B cell (primary cell): ENCODE measurements around the gene SPACA7. TPM values are rescaled to one million over a fixed set of nuclear protein-coding genes. Genes with fewer than 3 reads are reported as not detected.
"Not testable (repeated sequence)": the region's sequence is repeated elsewhere in the genome, so short reads cannot be mapped to it uniquely, and the experiment has no call there.

Experiments used
- ATAC-seq: fragments of 200-7000 bp; cut with Tn5 transposase; one replicate; pipeline ENCODE4 v1.10.0; 2021; ENCODE audit warnings: low read depth, mild to moderate bottlenecking, moderate number of reproducible peaks, moderate library complexity
- CTCF ChIA-PET: fragments of 350-600 bp; sonication (Branson Sonifier 250); formaldehyde crosslinking; loops from one replicate; lab custom pipeline; 2021; ENCODE audit warnings: antibody characterized with exemption, inconsistent platforms; lab: Charles Lee
- POLR2A ChIA-PET: fragments of 350-600 bp; sonication (Branson Sonifier 250); formaldehyde crosslinking; loops from one replicate; lab custom pipeline; 2021; ENCODE audit warnings: antibody characterized with exemption; lab: Charles Lee
- DNase-seq: peaks from one replicate; pipeline ENCODE4 v3.0.0; 2013
- H2AFZ ChIP-seq: 2 replicates; pipeline ENCODE4 v1.6.1; 2012; ENCODE audit warnings: mild to moderate bottlenecking, low read depth, low read length; ENCODE audit not compliant: insufficient read depth, poor library complexity, severe bottlenecking
- H3K27ac ChIP-seq, 2 donors: 1 replicate in 1 of 2; 2 replicates in 1 of 2; pipeline ENCODE4 v1.5.1; 2012 to 2013; ENCODE audit warnings: low read length in 2 of 2, mild to moderate bottlenecking in 2 of 2, moderate library complexity in 1 of 2
- H3K27me3 ChIP-seq, 4 experiments: fragments of 200-600 bp in 1 of 4; sonication (generic) in 1 of 4; replicated peaks in 1 of 4; 1 replicate in 2 of 4; 2 replicates in 2 of 4; pipeline versions ENCODE4 v1.6.1 to v1.7.0; 2013 to 2016; ENCODE audit warnings: low read length in 3 of 4, mild to moderate bottlenecking in 2 of 4, mixed read lengths in 1 of 4, moderate library complexity in 1 of 4; ENCODE audit not compliant: insufficient read depth in 4 of 4, control insufficient read depth in 3 of 4; ENCODE audit errors: control extremely low read depth in 1 of 4
- H3K36me3 ChIP-seq, 2 experiments: replicated peaks in 1 of 2; 1 replicate in 1 of 2; 2 replicates in 1 of 2; pipeline versions ENCODE4 v1.6.1 to v1.7.1; 2013; ENCODE audit warnings: low read length in 1 of 2; ENCODE audit not compliant: insufficient read depth in 2 of 2, control insufficient read depth in 1 of 2; ENCODE audit errors: control extremely low read depth in 1 of 2, extremely low read depth in 1 of 2
- H3K4me1 ChIP-seq, 2 donors: fragments of 200-600 bp in 1 of 2; sonication (generic) in 1 of 2; 1 replicate in 1 of 2; 2 replicates in 1 of 2; pipeline versions ENCODE4 v1.5.1 to v1.6.1; 2013 to 2017; ENCODE audit warnings: low read length in 2 of 2; ENCODE audit not compliant: control insufficient read depth in 2 of 2, insufficient read depth in 2 of 2
- H3K4me2 ChIP-seq: replicated peaks from 2 replicates; pipeline ENCODE3; 2012; ENCODE audit warnings: mild to moderate bottlenecking, low read depth, low read length; ENCODE audit not compliant: poor library complexity, severe bottlenecking
- H3K4me3 ChIP-seq, 5 experiments: fragments of 200-600 bp in 1 of 5; sonication (generic) in 1 of 5; 1 replicate in 3 of 5; 2 replicates in 2 of 5; pipeline versions ENCODE4 v1.5.1 to v1.7.0; 2011 to 2016; ENCODE audit warnings: low read length in 4 of 5, mild to moderate bottlenecking in 4 of 5, low read depth in 2 of 5, control low read depth in 1 of 5, moderate library complexity in 1 of 5; ENCODE audit not compliant: insufficient read depth in 1 of 5; ENCODE audit errors: control extremely low read depth in 1 of 5, extremely low read depth in 1 of 5
- H3K79me2 ChIP-seq: fragments of 200-600 bp; sonication (generic); one replicate; pipeline ENCODE4 v1.6.0; 2016; ENCODE audit warnings: low read length; ENCODE audit not compliant: control insufficient read depth, insufficient read depth
- H3K9ac ChIP-seq: fragments of 200-600 bp; sonication (generic); 2 replicates; pipeline ENCODE4 v1.6.1; 2017; ENCODE audit warnings: mild to moderate bottlenecking, low read length, moderate library complexity
- H3K9me3 ChIP-seq, 3 donors: one replicate each; pipeline versions ENCODE4 v1.6.1 to v1.7.1; 2013; ENCODE audit warnings: low read length in 2 of 3; ENCODE audit not compliant: control insufficient read depth in 2 of 3, insufficient read depth in 1 of 3; ENCODE audit errors: control extremely low read depth in 1 of 3
- H4K20me1 ChIP-seq: 2 replicates; pipeline ENCODE4 v1.6.0; 2012; ENCODE audit warnings: mild to moderate bottlenecking, low read length; ENCODE audit not compliant: insufficient read depth, control insufficient read depth, poor library complexity, severe bottlenecking
- H3K27ac Mint-ChIP-seq: one replicate; pipeline ENCODE4 v1.8.0; 2021; ENCODE audit warnings: mixed read lengths
- H3K27me3 Mint-ChIP-seq: one replicate; pipeline ENCODE4 v1.8.0; 2021; ENCODE audit warnings: mixed read lengths
- H3K4me1 Mint-ChIP-seq: one replicate; pipeline ENCODE4 v1.8.0; 2021; ENCODE audit warnings: mixed read lengths
- H3K4me3 Mint-ChIP-seq: one replicate; pipeline ENCODE4 v1.8.0; 2021; ENCODE audit warnings: mixed read lengths
- H3K9me3 Mint-ChIP-seq: one replicate; pipeline ENCODE4 v1.8.0; 2022; ENCODE audit warnings: mixed read lengths; ENCODE audit not compliant: insufficient read depth
- EZH2 ChIP-seq: IDR thresholded peaks from 2 replicates; pipeline ENCODE4 v1.6.1; 2012; ENCODE audit warnings: borderline replicate concordance, low read depth, mild to moderate bottlenecking, moderate library complexity, low read length; ENCODE audit not compliant: insufficient read depth, poor library complexity, severe bottlenecking
- WGBS: methylation state at CpG from one replicate; pipeline ENCODE4 v1.1.5; 2013; ENCODE audit warnings: missing lambda C conversion rate; ENCODE audit not compliant: insufficient coverage; 5-methylcytosine and 5-hydroxymethylcytosine counted together
- intact Hi-C: fragments of 100-400 bp; cut with micrococcal nuclease; formaldehyde crosslinking; loops from one replicate; pipeline ENCODE4 v1.10.0; 2022
- polyA plus RNA-seq: library from polyadenylated mRNA; depleted of rRNA; stranded (reverse); fragments of >200 nt; gene quantifications from 2 replicates; pipeline ENCODE4 v1.2.3, GENCODE V29; 2012
- total RNA-seq, 2 donors: library from RNA; stranded (reverse); fragments of 120-200 nt in 1 of 2; gene quantifications; 1 replicate in 1 of 2; 2 replicates in 1 of 2; pipeline versions ENCODE4 v1.2.3 to v1.2.4, GENCODE V29; 2013 to 2022
- TF ChIP-seq, protein P1 (sequence below): fragments of 200-600 bp; IDR thresholded peaks from one replicate; pipeline ENCODE4 v1.8.0; 2022; ENCODE audit warnings: antibody characterized with exemption, mild to moderate bottlenecking

SPACA7 gene
- total and polyA plus RNA-seq, 2 donors (not counting 1 experiment from before 2014, with no cell fraction given) = not detected

DNA sequence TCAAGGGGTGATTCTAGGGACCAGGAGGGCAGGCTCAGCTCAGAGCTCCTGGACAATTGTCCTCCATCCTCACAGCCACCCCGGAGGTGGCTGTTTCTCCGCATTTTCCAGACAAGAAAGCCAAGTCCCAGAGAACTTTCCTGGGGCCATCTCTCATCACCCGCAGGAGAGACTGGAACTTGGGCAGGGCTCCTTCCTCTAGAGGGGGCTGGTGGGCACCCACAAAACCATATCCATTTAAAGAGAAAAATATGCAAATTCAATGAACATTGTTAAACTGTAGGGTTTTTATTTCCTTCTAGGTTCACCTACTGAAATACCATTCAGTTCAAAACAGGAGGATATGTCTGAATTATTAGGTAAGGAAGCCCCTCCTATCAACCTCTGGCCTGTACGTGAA lies 16.6 kb downstream of the SPACA7 start:
- TF ChIP-seq EZH2 = no peak
- TF ChIP-seq, protein P1, sequence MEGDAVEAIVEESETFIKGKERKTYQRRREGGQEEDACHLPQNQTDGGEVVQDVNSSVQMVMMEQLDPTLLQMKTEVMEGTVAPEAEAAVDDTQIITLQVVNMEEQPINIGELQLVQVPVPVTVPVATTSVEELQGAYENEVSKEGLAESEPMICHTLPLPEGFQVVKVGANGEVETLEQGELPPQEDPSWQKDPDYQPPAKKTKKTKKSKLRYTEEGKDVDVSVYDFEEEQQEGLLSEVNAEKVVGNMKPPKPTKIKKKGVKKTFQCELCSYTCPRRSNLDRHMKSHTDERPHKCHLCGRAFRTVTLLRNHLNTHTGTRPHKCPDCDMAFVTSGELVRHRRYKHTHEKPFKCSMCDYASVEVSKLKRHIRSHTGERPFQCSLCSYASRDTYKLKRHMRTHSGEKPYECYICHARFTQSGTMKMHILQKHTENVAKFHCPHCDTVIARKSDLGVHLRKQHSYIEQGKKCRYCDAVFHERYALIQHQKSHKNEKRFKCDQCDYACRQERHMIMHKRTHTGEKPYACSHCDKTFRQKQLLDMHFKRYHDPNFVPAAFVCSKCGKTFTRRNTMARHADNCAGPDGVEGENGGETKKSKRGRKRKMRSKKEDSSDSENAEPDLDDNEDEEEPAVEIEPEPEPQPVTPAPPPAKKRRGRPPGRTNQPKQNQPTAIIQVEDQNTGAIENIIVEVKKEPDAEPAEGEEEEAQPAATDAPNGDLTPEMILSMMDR = no peak
- H3K9ac ChIP-seq = no peak overlapping the region
- intact Hi-C loops = loop anchor here (10.0 kb wide), 1 partner anchor 1438 kb away; no protein-coding TSS in a partner anchor
- H2AFZ ChIP-seq = no peak overlapping the region
- DNase-seq (no peak), ATAC-seq (no peak)
- no peak overlapping the region for H3K27ac Mint-ChIP-seq
- CTCF ChIA-PET = no interaction called here
- no peaks in the 10 kb centered on the region for H4K20me1 ChIP-seq
- no peaks in the 10 kb centered on the region for H3K36me3 ChIP-seq
- no peaks in the 10 kb centered on the region for H3K4me1 ChIP-seq
- H3K4me3 ChIP-seq = no peak overlapping the region
- POLR2A ChIA-PET = no interaction called here
- no peak overlapping the region for H3K4me3 Mint-ChIP-seq
- no peaks in the 10 kb centered on the region for H3K4me1 Mint-ChIP-seq
- peaks cover 0 to 10% (median 0%) of the 10 kb centered on the region in 3 donors for H3K9me3 ChIP-seq
- no peaks in the 10 kb centered on the region for H3K27me3 ChIP-seq
- WGBS = no CpG with 5 or more reads among the region's 4 CpGs
- H3K27me3 Mint-ChIP-seq = peaks cover 3% of the 10 kb centered on the region
- H3K9me3 Mint-ChIP-seq = no peaks in the 10 kb centered on the region
- H3K27ac ChIP-seq = no peak overlapping the region
- H3K79me2 ChIP-seq = no peaks in the 10 kb centered on the region
- H3K4me2 ChIP-seq = no peak overlapping the region

DNA sequence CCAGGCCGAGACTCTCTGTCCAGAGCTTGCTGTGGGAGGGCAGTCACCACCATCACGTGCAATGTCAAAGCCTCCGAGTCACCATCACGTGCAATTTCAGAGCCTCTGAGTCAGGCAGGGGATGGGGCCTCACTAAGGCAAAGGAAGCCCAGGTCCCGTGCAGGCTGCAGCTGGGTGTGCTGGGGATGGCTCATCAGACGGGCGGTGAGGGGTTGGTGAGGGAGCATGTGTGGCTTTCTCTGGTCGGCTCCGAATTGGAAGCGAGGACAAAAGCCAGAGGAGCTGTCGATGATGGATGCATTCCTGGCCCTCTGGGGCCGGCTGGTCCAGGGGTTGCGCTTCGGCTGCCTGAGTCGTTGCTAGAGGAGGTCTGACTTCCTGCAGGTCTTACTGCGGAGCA lies 18.9 kb downstream of the SPACA7 start:
- H3K79me2 ChIP-seq, H3K4me1 ChIP-seq, H3K27ac ChIP-seq, H3K4me2 ChIP-seq, H3K4me3 Mint-ChIP-seq, H3K4me3 ChIP-seq, H3K4me1 Mint-ChIP-seq, H3K36me3 ChIP-seq, H3K9me3 Mint-ChIP-seq, POLR2A ChIA-PET, H2AFZ ChIP-seq, H4K20me1 ChIP-seq, H3K9ac ChIP-seq, H3K27ac Mint-ChIP-seq, H3K27me3 Mint-ChIP-seq, ATAC-seq, CTCF ChIA-PET, H3K27me3 ChIP-seq, DNase-seq: not testable (repeated sequence)
- 75% methylated on average over 13 of the region's 16 CpGs for WGBS
- intact Hi-C loops = loop anchor here (10.0 kb wide), 1 partner anchor 1440 kb away; no protein-coding TSS in a partner anchor
- peaks cover 0 to 15% (median 0%) of the 10 kb centered on the region in 3 donors for H3K9me3 ChIP-seq

DNA sequence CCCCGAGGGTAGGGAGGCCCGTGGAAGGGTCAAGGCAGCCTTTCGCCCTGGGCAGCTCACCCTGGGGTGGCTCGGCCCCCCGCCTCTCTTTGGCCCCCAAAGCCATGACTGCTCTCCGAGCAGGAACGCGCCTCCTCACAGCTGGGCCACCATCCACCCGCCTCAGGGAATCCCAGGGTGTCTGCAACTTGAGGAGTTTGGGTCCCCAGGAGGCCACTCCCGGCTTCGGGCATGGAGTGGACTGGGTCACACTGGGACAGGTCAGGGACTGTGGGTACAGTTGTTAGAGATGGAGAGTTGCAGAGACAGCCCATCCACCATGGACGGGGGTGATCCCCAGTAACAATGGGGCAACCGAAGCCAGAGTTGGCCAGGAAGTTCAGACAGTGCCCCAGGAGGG lies 19.8 kb downstream of the SPACA7 start:
- H4K20me1 ChIP-seq, CTCF ChIA-PET, H3K4me3 Mint-ChIP-seq, H3K4me2 ChIP-seq, H3K4me1 Mint-ChIP-seq, H3K36me3 ChIP-seq, H3K27me3 ChIP-seq, ATAC-seq, H3K4me1 ChIP-seq, POLR2A ChIA-PET, H3K9me3 Mint-ChIP-seq, H3K4me3 ChIP-seq, H3K27ac Mint-ChIP-seq, H3K27ac ChIP-seq, H3K27me3 Mint-ChIP-seq, H3K9ac ChIP-seq, H2AFZ ChIP-seq, DNase-seq, H3K79me2 ChIP-seq: not testable (repeated sequence)
- 59% methylated on average over 7 of the region's 13 CpGs for WGBS
- H3K9me3 ChIP-seq = peaks cover 0 to 15% (median 0%) of the 10 kb centered on the region in 3 donors
- intact Hi-C loops = loop anchor here (10.0 kb wide), 1 partner anchor 1441 kb away; no protein-coding TSS in a partner anchor
